ENCODE measurements around the gene PIK3R6. TPM values are rescaled to one million over a fixed set of nuclear protein-coding genes. Genes with fewer than 3 reads are reported as not detected.

Gene PIK3R6
- polyA plus RNA-seq, 1 of the 3 experiments (the other 2 are of a cell fraction) = 0.03 TPM

GRCh38 chr17:8836821-8837562 is 30.5 kb downstream of the PIK3R6 start:
- H3K4me2 ChIP-seq = no peak overlapping the region
- H3K9ac ChIP-seq = no peak overlapping the region
- no peak overlapping the region for H2AFZ ChIP-seq (ENCODE audit: low read depth)
- no peaks in the 10 kb centered on the region for H4K20me1 ChIP-seq (ENCODE audit: insufficient read depth)
- no peaks in the 10 kb centered on the region for H3K4me1 ChIP-seq (ENCODE audit: control insufficient read depth in 1 of 2, insufficient read depth in 2 of 2, low read depth in 1 of 2, low read length in 1 of 2)
- H3K79me2 ChIP-seq (ENCODE audit: insufficient read depth) = no peaks in the 10 kb centered on the region
- no peaks in the 10 kb centered on the region for H3K36me3 ChIP-seq (replicated peaks in 1 of 2; ENCODE audit: control insufficient read depth in 1 of 2, insufficient read depth in 2 of 2, low read length in 1 of 2)
- no peaks in the 10 kb centered on the region for H3K9me2 ChIP-seq
- H3K4me3 ChIP-seq (ENCODE audit: low read depth in 2 of 2, low read length in 1 of 2) = no peak overlapping the region
- H3F3A ChIP-seq (replicated peaks; ENCODE audit: insufficient read depth) = no peaks in the 10 kb centered on the region
- ChIA-PET CTCF (interaction anchor here (1.7 kb wide), 1 partner anchor 51 kb away, joined by 4 read pairs; no protein-coding TSS in a partner anchor), POLR2A (no interaction called here)
- no peak overlapping the region for H3K27ac ChIP-seq (ENCODE audit: low read depth in 2 of 2, low read length in 1 of 2)
- DNase-seq = no peak
- TF ChIP-seq PBX3 (IDR thresholded peaks at IDR 0.05) (no peak), FOXJ3 (CRISPR knock-in tag; IDR thresholded peaks at IDR 0.05) (no peak), POLR2AphosphoS5 (IDR thresholded peaks at IDR 0.05; ENCODE audit: low read depth, low read length) (no peak), SIN3A (IDR thresholded peaks at IDR 0.05; ENCODE audit: borderline replicate concordance, low read depth, low read length) (no peak), EP300 (IDR thresholded peaks at IDR 0.05; ENCODE audit: borderline replicate concordance in 1 of 2, low read depth in 1 of 2, low read length in 1 of 2) (no peak), NRF1 (IDR thresholded peaks at IDR 0.05; ENCODE audit: low read depth, low read length) (no peak), USF1 (IDR thresholded peaks at IDR 0.05; ENCODE audit: borderline replicate concordance, low read depth) (no peak), YY1 (IDR thresholded peaks at IDR 0.05; ENCODE audit: low read depth) (no peak), FOSL2 (IDR thresholded peaks at IDR 0.05; ENCODE audit: borderline replicate concordance, low read depth) (no peak), MAX (IDR thresholded peaks at IDR 0.05; ENCODE audit: low read depth) (no peak), NFIC (IDR thresholded peaks at IDR 0.05; ENCODE audit: borderline replicate concordance) (no peak), CHD2 (IDR thresholded peaks at IDR 0.05; ENCODE audit: low read length, partially characterized antibody) (no peak)
- H3K9me3 ChIP-seq = no peaks in the 10 kb centered on the region
- whole genome bisulfite sequencing (ENCODE audit: low lambda C conversion rate) = 26% methylated on average over 15 of the region's 15 CpGs
- H3K27me3 ChIP-seq (ENCODE audit: insufficient read depth) = peaks cover 59% of the 10 kb centered on the region

GRCh38 chr17:8835631-8836364 is 31.7 kb downstream of the PIK3R6 start:
- H3K27ac ChIP-seq (ENCODE audit: low read depth in 2 of 2, low read length in 1 of 2) = no peak overlapping the region
- peaks cover 68% of the 10 kb centered on the region for H3K27me3 ChIP-seq (ENCODE audit: insufficient read depth)
- WGBS (ENCODE audit: low lambda C conversion rate) = 33% methylated on average over 6 of the region's 6 CpGs
- no peak for DNase-seq
- no peak overlapping the region for H3K4me2 ChIP-seq
- no peaks in the 10 kb centered on the region for H3K36me3 ChIP-seq (replicated peaks in 1 of 2; ENCODE audit: control insufficient read depth in 1 of 2, insufficient read depth in 2 of 2, low read length in 1 of 2)
- H3K79me2 ChIP-seq (ENCODE audit: insufficient read depth) = no peaks in the 10 kb centered on the region
- no peak overlapping the region for H3K9ac ChIP-seq
- H4K20me1 ChIP-seq (ENCODE audit: insufficient read depth) = no peaks in the 10 kb centered on the region
- H3K9me3 ChIP-seq = no peaks in the 10 kb centered on the region
- no peak overlapping the region for H3K4me3 ChIP-seq (ENCODE audit: low read depth in 2 of 2, low read length in 1 of 2)
- POLR2A ChIA-PET = no interaction called here
- H2AFZ ChIP-seq (ENCODE audit: low read depth) = no peak overlapping the region
- H3K9me2 ChIP-seq = no peaks in the 10 kb centered on the region
- no peak for TF ChIP-seq JUND (IDR thresholded peaks at IDR 0.05)
- TF ChIP-seq YY1 (IDR thresholded peaks at IDR 0.05; ENCODE audit: low read depth) = no peak
- TF ChIP-seq NFIC (IDR thresholded peaks at IDR 0.05; ENCODE audit: borderline replicate concordance) = no peak
- TF ChIP-seq POLR2AphosphoS5 (IDR thresholded peaks at IDR 0.05; ENCODE audit: low read depth, low read length) = no peak
- TF ChIP-seq GABPA (IDR thresholded peaks at IDR 0.05; ENCODE audit: low read depth) = no peak
- no peak for TF ChIP-seq PBX3 (IDR thresholded peaks at IDR 0.05)
- TF ChIP-seq RAD21 (IDR thresholded peaks at IDR 0.05; ENCODE audit: low read length) = no peak
- no peak for TF ChIP-seq MXI1 (IDR thresholded peaks at IDR 0.05; ENCODE audit: low read depth, low read length)
- no peak for TF ChIP-seq RCOR1 (IDR thresholded peaks at IDR 0.05; ENCODE audit: low read length)
- TF ChIP-seq ELF1 (IDR thresholded peaks at IDR 0.05) = no peak
- TF ChIP-seq USF1 (IDR thresholded peaks at IDR 0.05; ENCODE audit: borderline replicate concordance, low read depth) = no peak
- no peaks in the 10 kb centered on the region for H3K4me1 ChIP-seq (ENCODE audit: control insufficient read depth in 1 of 2, insufficient read depth in 2 of 2, low read depth in 1 of 2, low read length in 1 of 2)
- no peaks in the 10 kb centered on the region for H3F3A ChIP-seq (replicated peaks; ENCODE audit: insufficient read depth)
- CTCF ChIA-PET = no interaction called here
